Hematopoietic multipotent progenitor cell treated with erythropoietin and hydrocortisone succinate and interleukin-3 and kit ligand, for 17 days (in vitro differentiated cells): ENCODE results near the gene KAT6B.

ENCODE experiments used
- DNase-seq: peaks from one replicate; pipeline ENCODE4 v3.0.0-alpha.2; 2015; ENCODE audit warnings: low spot score

Gene KAT6B

DNA sequence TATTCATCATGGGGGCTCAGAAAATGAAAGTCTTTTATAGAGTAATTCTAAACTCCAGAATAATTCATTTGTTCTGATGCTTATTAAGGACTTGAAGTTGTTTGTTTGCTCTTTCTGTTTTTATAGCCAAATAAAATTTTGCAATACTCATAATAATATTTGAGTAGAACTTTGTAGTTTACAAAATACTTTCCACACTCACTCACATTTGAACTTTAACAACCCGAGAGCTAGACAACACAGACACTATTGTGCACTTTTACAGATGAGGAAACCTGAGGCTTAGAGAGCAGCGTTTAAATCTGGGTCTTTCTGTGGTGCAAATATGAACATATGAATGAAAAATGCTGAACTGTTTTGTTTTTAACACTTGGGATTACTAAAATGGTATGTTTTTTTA lies 126.8 kb downstream of the KAT6B start:
- no peak for DNase-seq

- DNase-seq = no peak
These were observed 129.4 kb downstream of the KAT6B start for GRCh38 chr10:74955796-74956195.

GRCh38 chr10:74956555-74957111 lies 130.2 kb downstream of the KAT6B start:
- DNase-seq = no peak

- DNase-seq = no peak
These were observed 131.0 kb downstream of the KAT6B start for GRCh38 chr10:74957285-74957961.

- no peak for DNase-seq
These were observed 131.9 kb downstream of the KAT6B start for GRCh38 chr10:74958316-74958715.

- DNase-seq = no peak
These were observed 134.3 kb downstream of the KAT6B start for GRCh38 chr10:74960670-74961069.

DNA sequence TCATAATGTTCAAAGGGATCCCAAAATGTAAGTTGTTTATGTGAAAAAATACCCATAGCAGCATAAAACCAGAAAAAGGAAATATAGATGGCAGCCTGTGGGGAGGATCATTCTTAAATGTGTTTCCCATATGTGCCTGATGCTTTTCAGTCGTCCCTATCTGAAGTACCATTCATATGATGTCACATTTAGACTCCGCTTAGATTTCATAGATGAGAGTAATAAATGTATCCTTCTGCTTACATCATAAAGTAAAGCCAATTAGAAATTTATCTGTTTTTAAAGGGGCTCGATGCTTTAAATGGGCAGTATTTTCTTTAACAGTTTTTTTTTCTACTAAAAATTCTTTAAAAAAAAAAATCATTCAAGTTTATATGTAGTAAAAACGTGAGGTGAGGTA lies 136.1 kb downstream of the KAT6B start:
- DNase-seq = no peak

DNA sequence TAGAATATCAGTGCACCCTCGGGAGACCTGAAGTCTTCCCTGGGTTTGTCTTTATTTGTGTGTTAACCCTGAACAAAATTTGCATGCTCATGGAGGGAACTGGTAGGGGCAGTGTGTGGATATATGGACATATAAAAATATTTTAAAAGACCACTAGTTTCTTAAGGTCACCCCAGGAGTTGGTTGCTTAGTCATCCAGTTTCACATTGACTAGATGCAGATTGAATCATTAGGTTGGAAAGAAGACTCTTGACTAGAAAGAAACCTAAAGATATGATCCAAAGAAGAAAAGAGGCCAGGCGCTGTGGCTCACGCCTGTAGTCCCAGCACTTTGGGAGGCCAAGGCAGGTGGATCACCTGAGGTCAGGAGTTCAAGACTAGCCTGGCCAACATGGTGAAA lies 137.1 kb downstream of the KAT6B start:
- DNase-seq = no peak

DNA sequence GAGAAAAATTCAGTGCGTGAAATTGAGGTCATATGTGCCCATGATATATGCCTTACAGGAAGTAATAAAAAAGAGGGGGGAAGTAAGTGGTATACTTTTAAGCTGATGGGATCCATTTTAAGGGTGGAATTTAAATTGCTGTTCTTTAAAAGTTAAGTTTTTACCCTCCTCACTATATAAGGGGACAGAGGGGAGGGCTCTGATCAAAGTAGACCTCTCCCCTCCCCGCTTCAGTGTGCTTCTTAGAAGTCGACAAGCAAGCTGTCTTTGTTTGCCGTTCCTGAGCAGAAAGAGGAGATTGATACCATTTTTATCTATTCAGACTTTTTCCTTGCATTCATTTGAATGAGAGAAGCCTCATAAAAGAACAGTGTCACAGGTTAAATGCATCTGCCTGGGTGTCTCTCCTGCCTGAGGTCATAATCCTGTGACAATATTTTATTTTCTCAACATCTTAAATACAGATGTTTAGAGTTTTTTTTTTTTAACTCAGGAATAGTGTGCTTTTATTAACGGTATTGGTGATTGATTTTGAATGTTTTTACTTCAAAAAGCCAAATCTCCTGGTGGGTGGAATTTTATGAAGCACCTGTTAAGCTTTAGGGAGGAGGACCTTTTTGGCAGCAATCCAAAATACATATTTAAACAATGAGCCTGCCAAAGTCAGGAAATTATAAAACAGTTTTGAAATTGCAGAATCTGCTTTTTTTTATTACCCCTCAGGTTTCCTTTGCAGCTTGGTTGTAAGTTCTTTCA lies 141.7 kb downstream of the KAT6B start:
- DNase-seq = no peak

DNA sequence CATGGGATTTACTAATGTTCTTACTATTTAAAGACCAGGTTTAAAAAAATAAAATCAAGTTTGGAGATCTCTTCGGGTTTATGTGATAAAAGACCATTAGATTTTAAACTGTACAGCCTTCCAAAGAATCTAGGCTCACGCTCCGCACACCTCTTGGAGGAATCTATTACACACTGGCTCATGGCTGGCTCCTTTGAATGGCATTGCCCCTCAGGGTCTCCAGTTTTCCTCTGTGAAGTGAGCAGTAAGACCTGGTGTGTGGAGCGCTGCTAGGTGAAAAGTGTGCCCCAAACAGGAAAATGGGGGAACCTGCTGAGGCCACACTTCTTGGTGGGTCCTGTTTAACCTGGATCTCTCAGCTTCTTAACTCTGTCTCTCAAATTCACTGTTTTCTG lies 142.3 kb downstream of the KAT6B start:
- DNase-seq = no peak

GRCh38 chr10:74969093-74969492 lies 142.7 kb downstream of the KAT6B start:
- DNase-seq = no peak

DNA sequence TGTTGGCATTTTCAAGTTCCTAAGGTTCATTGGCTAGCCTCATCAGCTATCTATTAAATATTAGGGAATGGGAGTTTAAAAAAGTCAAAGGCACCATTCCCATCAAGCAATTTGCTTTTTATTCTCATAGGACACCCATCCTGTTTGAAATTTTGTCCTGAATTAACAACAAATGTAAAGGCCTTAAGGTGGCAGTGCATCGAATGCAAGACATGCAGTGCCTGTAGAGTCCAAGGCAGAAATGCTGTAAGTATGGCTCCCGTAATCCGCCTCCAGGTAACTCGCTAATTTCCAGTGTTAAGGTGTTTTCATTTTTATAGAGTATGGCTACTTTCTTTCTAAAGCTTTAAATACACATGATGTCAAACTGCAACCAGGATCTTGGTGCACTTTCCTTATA lies 143.1 kb downstream of the KAT6B start:
- DNase-seq = no peak

DNA sequence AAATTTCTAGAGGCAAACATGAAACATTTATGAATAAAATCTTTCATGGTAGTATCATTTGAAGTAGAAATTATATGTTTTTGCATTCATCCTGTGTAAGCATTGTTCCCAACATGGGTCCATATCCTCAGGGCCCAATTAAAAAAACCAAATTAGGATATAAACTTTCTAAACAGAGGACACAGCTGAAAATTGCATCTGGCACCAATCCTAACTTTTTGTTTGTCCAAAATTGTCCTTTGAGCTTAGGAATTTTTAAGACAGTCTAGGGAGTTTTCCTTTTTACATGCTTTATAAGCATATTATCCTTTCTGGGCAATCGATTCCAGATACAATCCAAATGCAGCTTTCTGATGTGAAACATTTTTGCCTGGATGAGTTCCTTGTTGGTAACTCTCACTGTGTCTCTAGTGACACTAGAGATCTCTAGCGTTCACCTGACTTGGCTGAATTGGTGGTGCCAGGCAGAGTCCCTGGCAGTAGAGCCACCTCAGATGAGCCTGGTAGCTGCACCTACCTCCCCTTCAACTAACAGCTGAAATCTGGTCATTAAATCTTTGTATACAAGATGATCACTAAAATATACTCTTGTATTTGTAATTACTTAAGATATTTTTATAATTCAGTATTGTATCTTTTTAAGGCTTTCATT lies 147.5 kb downstream of the KAT6B start:
- no peak for DNase-seq

GRCh38 chr10:74975758-74976157 lies 149.4 kb downstream of the KAT6B start:
- DNase-seq = no peak

DNA sequence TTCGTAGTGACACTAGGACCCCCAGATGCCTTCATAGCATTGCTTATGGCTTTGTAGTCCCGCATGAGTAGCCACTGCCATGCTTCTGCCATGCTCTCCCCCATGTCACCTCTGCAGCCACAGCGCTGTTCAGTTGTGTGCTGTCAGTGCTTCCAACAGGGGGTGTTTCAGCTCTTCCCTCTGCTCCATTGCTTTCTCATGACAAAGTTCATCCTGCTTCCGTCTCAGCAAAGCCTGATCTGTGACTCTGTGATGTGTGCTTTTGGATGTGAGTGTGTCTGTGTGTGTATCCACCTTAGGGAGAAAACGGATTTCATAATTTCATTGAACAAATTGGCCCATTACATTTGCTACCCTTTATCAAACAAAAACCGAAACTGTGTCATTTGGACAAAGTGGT lies 150.2 kb downstream of the KAT6B start:
- DNase-seq = no peak

GRCh38 chr10:74977072-74977471 lies 150.7 kb downstream of the KAT6B start:
- DNase-seq = no peak

DNA sequence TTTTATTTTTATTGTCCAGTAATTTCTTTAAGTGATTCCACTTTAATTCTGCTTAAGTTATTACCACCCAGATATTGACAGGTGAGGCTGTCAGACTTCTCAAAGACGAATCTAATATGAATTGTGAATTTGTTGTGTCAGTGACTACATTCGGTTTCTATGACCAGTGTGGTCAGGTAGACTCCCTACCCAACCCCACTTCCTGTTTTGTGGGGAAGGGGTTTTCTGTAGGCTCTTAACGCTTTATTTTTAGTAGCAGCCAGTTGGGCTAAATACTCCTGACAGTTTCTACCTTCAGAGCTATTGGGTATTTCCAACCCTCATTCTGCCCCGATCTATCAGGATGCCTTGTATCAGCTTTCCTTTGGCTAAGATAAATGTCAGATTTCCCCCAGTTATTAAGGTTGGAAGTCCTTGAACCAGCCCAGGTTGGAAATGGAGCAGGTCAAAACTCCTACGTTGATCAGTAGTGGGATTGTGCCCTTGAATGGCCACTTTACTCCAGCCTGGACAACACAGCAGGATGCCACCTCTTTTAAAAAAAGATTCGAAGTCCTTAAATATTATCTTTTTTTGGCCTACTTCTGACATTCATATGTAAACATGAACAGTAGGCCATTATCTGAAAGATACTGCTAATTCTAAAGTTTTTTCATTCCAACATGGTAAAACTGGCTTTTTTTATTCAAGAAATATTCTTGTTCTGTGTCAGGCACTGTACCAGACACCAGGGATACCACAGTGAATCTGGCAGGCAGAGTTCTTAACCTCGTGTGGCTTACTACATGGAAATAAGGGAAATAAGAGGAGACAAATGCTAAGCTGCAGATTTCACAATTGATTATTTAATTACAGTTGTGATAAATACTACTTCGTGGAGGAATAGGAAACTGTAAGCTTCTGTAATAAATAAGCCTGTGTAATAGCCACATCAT lies 151.8 kb downstream of the KAT6B start:
- no peak for DNase-seq

GRCh38 chr10:74981831-74982633 lies 155.6 kb downstream of the KAT6B start:
- no peak for DNase-seq

GRCh38 chr10:74982634-74982982 lies 156.2 kb downstream of the KAT6B start:
- DNase-seq = no peak

- DNase-seq = no peak
These were observed 157.0 kb downstream of the KAT6B start for GRCh38 chr10:74983383-74983782.
